HepG2 (cell line): ENCODE measurements around the gene SMO. TPM values are rescaled to one million over a fixed set of nuclear protein-coding genes. Genes with fewer than 3 reads are reported as not detected.

Source experiments
- ATAC-seq: fragments of 200-7000 bp; cut with Tn5 transposase; 3 replicates; pipeline ENCODE4 v1.9.1; 2020; ENCODE audit warnings: mild to moderate bottlenecking, moderate library complexity
- BruUV-seq: library from RNA; stranded (reverse); fragments of 400-500 nt; replicated peaks from 2 replicates; lab custom pipeline; 2021; lab: Mats Ljungman, UMichigan
- CTCF ChIA-PET: fragments of 300-600 bp; formaldehyde crosslinking; extraction: SDS; loops from one replicate; lab custom pipeline; 2021; ENCODE audit warnings: low total read pairs, inconsistent platforms, low intra/inter-chr PET ratio; lab: Yijun Ruan, JAX
- POLR2A ChIA-PET: fragments of 350-600 bp; sonication (Branson Sonifier 250); formaldehyde crosslinking; loops from one replicate; lab custom pipeline; 2020; ENCODE audit warnings: antibody characterized with exemption, inconsistent platforms; lab: Yijun Ruan, JAX
- DNase-seq: peaks from one replicate; pipeline ENCODE4 v3.0.0-alpha.2; 2015; ENCODE audit warnings: low spot score
- FAIRE-seq: peaks from 3 replicates; lab custom pipeline; 2011; peaks lifted over from hg19 to GRCh38; lab: Jason Lieb, UNC
- H2AFZ ChIP-seq: one replicate; pipeline ENCODE4 v1.6.1; 2011; ENCODE audit warnings: low read length, inconsistent platforms
- H3K27ac ChIP-seq: fragments of 300-600 bp; 3 replicates; pipeline ENCODE4 v1.8.0; 2011; ENCODE audit warnings: mixed run types, mild to moderate bottlenecking, mixed read lengths, low read length, inconsistent platforms; ENCODE audit not compliant: insufficient read depth; ENCODE audit errors: extremely low read length
- H3K27me3 ChIP-seq, 2 experiments: fragments of 200-600 bp in 1 of 2; 2 replicates in 1 of 2; 3 replicates in 1 of 2; pipeline versions ENCODE4 v1.6.0 to v1.8.0; 2011; ENCODE audit warnings: low read length in 2 of 2, mild to moderate bottlenecking in 2 of 2, moderate library complexity in 2 of 2, inconsistent platforms in 1 of 2; ENCODE audit not compliant: insufficient read depth in 2 of 2, control insufficient read depth in 1 of 2
- H3K36me3 ChIP-seq, 2 experiments: fragments of 200-600 bp in 1 of 2; replicated peaks in 1 of 2; 2 replicates in 1 of 2; 3 replicates in 1 of 2; pipeline versions ENCODE4 v1.5.1 to v1.8.0; 2011; ENCODE audit warnings: low read length in 2 of 2, inconsistent platforms in 1 of 2; ENCODE audit not compliant: insufficient read depth in 2 of 2, control insufficient read depth in 1 of 2
- H3K4me1 ChIP-seq: 2 replicates; pipeline ENCODE4 v1.5.1; 2012; ENCODE audit warnings: low read length, inconsistent platforms; ENCODE audit not compliant: insufficient read depth
- H3K4me2 ChIP-seq: 2 replicates; pipeline ENCODE4 v1.6.0; 2011; ENCODE audit warnings: low read depth, low read length, inconsistent platforms
- H3K4me3 ChIP-seq, 3 experiments: fragments of 200-600 bp in 1 of 3; sonication (generic), shearing (Covaris generic) in 1 of 3; replicated peaks in 1 of 3; 2 replicates each; pipeline ENCODE4 v1.5.1; 2011 to 2016; ENCODE audit warnings: low read length in 3 of 3, inconsistent platforms in 2 of 3, low read depth in 2 of 3, mild to moderate bottlenecking in 2 of 3, control low read depth in 1 of 3, mixed read lengths in 1 of 3; ENCODE audit not compliant: insufficient read depth in 1 of 3
- H3K79me2 ChIP-seq: one replicate; pipeline ENCODE4 v1.6.1; 2011; ENCODE audit warnings: low read length, inconsistent platforms; ENCODE audit not compliant: insufficient read depth
- H3K9ac ChIP-seq: 2 replicates; pipeline ENCODE4 v1.6.0; 2011; ENCODE audit warnings: mild to moderate bottlenecking, low read depth, low read length, inconsistent platforms; ENCODE audit not compliant: insufficient read depth
- H3K9me3 ChIP-seq: 2 replicates; pipeline ENCODE4 v1.5.1; 2012; ENCODE audit warnings: mild to moderate bottlenecking, low read length
- H4K20me1 ChIP-seq: 2 replicates; pipeline ENCODE4 v1.6.0; 2011; ENCODE audit warnings: inconsistent platforms, mild to moderate bottlenecking, low read length, moderate library complexity; ENCODE audit not compliant: insufficient read depth
- HDAC1 ChIP-seq: sonication (generic); formaldehyde crosslinking; IDR thresholded peaks from 2 replicates; pipeline ENCODE4 v1.5.1; 2020; ENCODE audit warnings: mild to moderate bottlenecking, missing genetic modification reagents
- IKZF1 ChIP-seq: fragments of 450-650 bp; IDR thresholded peaks from 2 replicates; pipeline ENCODE4 v1.7.1; 2016
- IRF2 ChIP-seq: IDR thresholded peaks from 2 replicates; pipeline ENCODE4 v1.6.1; 2018; ENCODE audit warnings: missing genetic modification reagents, missing compliant biosample characterization
- KLF6 ChIP-seq: IDR thresholded peaks from 2 replicates; pipeline ENCODE4 v1.8.0; 2016; ENCODE audit warnings: missing biosample characterization, missing genetic modification reagents
- NCOR1 ChIP-seq: fragments of 200-600 bp; sonication (generic); IDR thresholded peaks from 2 replicates; pipeline ENCODE4 v1.7.0; 2017; ENCODE audit warnings: antibody characterized with exemption, low read length, borderline replicate concordance
- PHF21A ChIP-seq: sonication (generic); formaldehyde crosslinking; IDR thresholded peaks from 2 replicates; pipeline ENCODE4 v1.5.0; 2020; ENCODE audit warnings: mild to moderate bottlenecking, missing genetic modification reagents
- PTBP1 ChIP-seq: fragments of 200-400 bp; formaldehyde crosslinking; IDR thresholded peaks from 2 replicates; pipeline ENCODE4 v1.6.1; 2018; ENCODE audit warnings: low read length, low read depth; ENCODE audit not compliant: poor library complexity, severe bottlenecking
- SAFB2 ChIP-seq: sonication (generic); formaldehyde crosslinking; IDR thresholded peaks from 2 replicates; pipeline ENCODE4 v1.5.1; 2020; ENCODE audit warnings: missing genetic modification reagents, low read depth, mild to moderate bottlenecking, borderline replicate concordance
- STAT6 ChIP-seq: sonication (generic); formaldehyde crosslinking; IDR thresholded peaks from 2 replicates; pipeline ENCODE4 v1.4.0; 2020; ENCODE audit warnings: missing genetic modification reagents, mild to moderate bottlenecking, borderline replicate concordance
- TCF7 ChIP-seq: sonication (generic); IDR thresholded peaks from 2 replicates; pipeline ENCODE4 v1.6.1; 2016; ENCODE audit warnings: antibody characterized with exemption, low read depth
- YEATS4 ChIP-seq: sonication (generic); formaldehyde crosslinking; IDR thresholded peaks from 2 replicates; pipeline ENCODE4 v1.4.0; 2020; ENCODE audit warnings: missing genetic modification reagents, borderline replicate concordance
- ZC3H13 ChIP-seq: sonication (generic); formaldehyde crosslinking; IDR thresholded peaks from 2 replicates; pipeline ENCODE4 v1.8.1; 2023; ENCODE audit warnings: mild to moderate bottlenecking, missing genetic modification reagents, moderate library complexity
- ZMYM4 ChIP-seq: sonication (generic); formaldehyde crosslinking; IDR thresholded peaks from 2 replicates; pipeline ENCODE4 v1.8.1; 2023; ENCODE audit warnings: mild to moderate bottlenecking, missing genetic modification reagents
- ZNF12 ChIP-seq: sonication (generic); formaldehyde crosslinking; IDR thresholded peaks from 2 replicates; pipeline ENCODE4 v1.5.0; 2020; ENCODE audit warnings: missing genetic modification reagents
- ZNF354B ChIP-seq: sonication (generic); formaldehyde crosslinking; IDR thresholded peaks from 2 replicates; pipeline ENCODE4 v1.8.0; 2022; ENCODE audit warnings: mild to moderate bottlenecking, missing genetic modification reagents
- ZNF639 ChIP-seq: conservative IDR thresholded peaks from 2 replicates; pipeline ENCODE4 v1.6.1; 2018; ENCODE audit warnings: missing genetic modification reagents
- ZNF781 ChIP-seq: sonication (generic); formaldehyde crosslinking; IDR thresholded peaks from 2 replicates; pipeline ENCODE4 v1.5.1; 2020; ENCODE audit warnings: borderline replicate concordance, mild to moderate bottlenecking, missing genetic modification reagents; ENCODE audit errors: not compliant biosample characterization
- ZNF792 ChIP-seq: IDR thresholded peaks from 2 replicates; pipeline ENCODE4 v1.6.1; 2016
- ZNF883 ChIP-seq: sonication (generic); formaldehyde crosslinking; IDR thresholded peaks from 2 replicates; pipeline ENCODE4 v1.5.1; 2020; ENCODE audit warnings: mild to moderate bottlenecking, missing genetic modification reagents; ENCODE audit errors: not compliant biosample characterization
- WGBS: methylation state at CpG from one replicate; pipeline ENCODE4 v1.1.6; 2017; ENCODE audit warnings: low lambda C conversion rate; 5-methylcytosine and 5-hydroxymethylcytosine counted together
- in situ Hi-C: cut with HindIII; loops from 2 replicates; pipeline ENCODE4 v1.10.0; 2017; ENCODE audit warnings: low pct_unique_long_range_greater_than_20kb; ENCODE audit not compliant: extremely low pct_ligation_motif_present
- intact Hi-C: fragments of 100-400 bp; cut with micrococcal nuclease; formaldehyde crosslinking; loops from one replicate; pipeline ENCODE4 v1.10.0; 2022; ENCODE audit not compliant: unreplicated experiment
- polyA plus RNA-seq, 8 experiments: library from polyadenylated mRNA; depleted of rRNA in 3 of 8; stranded (reverse) in 7 of 8; unstranded in 1 of 8; fragments of >200 nt; fragmentation: Illumina TruSeq in 4 of 8; extraction: Trizol in 4 of 8; gene quantifications; 2 replicates each; pipeline versions ENCODE4 v1.2.1 to v1.2.3, GENCODE V29; 2011 to 2016; ENCODE audit warnings: low read depth in 4 of 8, missing spikeins in 1 of 8, mixed read lengths in 1 of 8; ENCODE audit not compliant: insufficient read depth in 1 of 8
- total RNA-seq, 5 experiments: library from RNA; depleted of rRNA; stranded (reverse); fragments of >200 nt; fragmentation: Illumina TruSeq; extraction: Trizol; gene quantifications; 2 replicates each; pipeline ENCODE4 v1.2.3, GENCODE V29; 2016; ENCODE audit warnings: low read depth in 1 of 5
- TF ChIP-seq, protein P1 (sequence below): sonication (generic); formaldehyde crosslinking; IDR thresholded peaks from 2 replicates; pipeline ENCODE4 v1.5.1; 2020; ENCODE audit warnings: missing genetic modification reagents, mild to moderate bottlenecking, borderline replicate concordance

SMO gene
- total and polyA plus RNA-seq, 2 of the 13 experiments (the other 11 are each of a cell fraction or from before 2014, with no cell fraction given): 23.8 to 32.3 TPM

- no peak for TF ChIP-seq STAT6
- no peak for TF ChIP-seq TCF7
- no peak for TF ChIP-seq ZMYM4
Observed at GRCh38 chr7:129168231-129169021, 20.0 kb upstream of the SMO start (continued).

GRCh38 chr7:129169171-129169671 is 19.2 kb upstream of the SMO start:
- H3K4me1 ChIP-seq: no peaks in the 10 kb centered on the region
- POLR2A ChIA-PET: no interaction called here
- H3K79me2 ChIP-seq: no peaks in the 10 kb centered on the region
- no peak for FAIRE-seq
- no peaks in the 10 kb centered on the region for H3K27me3 ChIP-seq
- H3K9me3 ChIP-seq: no peaks in the 10 kb centered on the region
- 97% methylated on average over 29 of the region's 47 CpGs for WGBS
- H2AFZ ChIP-seq: no peak overlapping the region
- no peak overlapping the region for H3K4me3 ChIP-seq
- no peak overlapping the region for H3K4me2 ChIP-seq
- DNase-seq: no peak
- ATAC-seq: no peak
- CTCF ChIA-PET: no interaction called here
- H3K9ac ChIP-seq: no peak overlapping the region
- in situ Hi-C loops: no loop called here
- no peak for TF ChIP-seq ZNF792 (CRISPR knock-in tag)
- TF ChIP-seq IRF2 (CRISPR knock-in tag): no peak
- no peak for TF ChIP-seq YEATS4 (CRISPR knock-in tag)
- no peak for TF ChIP-seq ZC3H13 (CRISPR knock-in tag)
- TF ChIP-seq, protein P1, sequence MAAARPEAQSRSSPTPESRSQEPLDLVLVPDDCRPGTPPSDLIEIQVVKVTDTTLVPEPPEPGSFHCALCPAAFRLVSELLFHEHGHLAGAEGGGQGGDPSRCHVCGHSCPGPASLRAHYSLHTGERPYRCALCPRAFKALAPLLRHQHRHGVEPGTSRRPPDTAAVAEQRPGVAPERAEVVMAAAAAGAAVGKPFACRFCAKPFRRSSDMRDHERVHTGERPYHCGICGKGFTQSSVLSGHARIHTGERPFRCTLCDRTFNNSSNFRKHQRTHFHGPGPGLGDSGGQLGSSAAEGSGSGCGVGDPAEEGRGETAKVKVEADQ: no peak
- TF ChIP-seq HDAC1 (CRISPR knock-in tag): no peak
- TF ChIP-seq KLF6 (CRISPR knock-in tag): no peak
- TF ChIP-seq SAFB2 (CRISPR knock-in tag): no peak
- no peak for TF ChIP-seq ZNF354B (CRISPR knock-in tag)
- no peak for TF ChIP-seq ZNF781 (CRISPR knock-in tag)
- TF ChIP-seq IKZF1: no peak
- no peak for TF ChIP-seq PTBP1
- no peak for TF ChIP-seq PHF21A (CRISPR knock-in tag)
- no peak for TF ChIP-seq NCOR1
- no peak for TF ChIP-seq ZNF883 (CRISPR knock-in tag)
- TF ChIP-seq ZNF12 (CRISPR knock-in tag): no peak
- TF ChIP-seq ZNF639 (CRISPR knock-in tag): no peak
- TF ChIP-seq, all 625 proteins: peak for 0
- no peak overlapping the region for H3K27ac ChIP-seq
- intact Hi-C loops: no loop called here
- no TSS peak for BruUV-seq
- H3K36me3 ChIP-seq: no peaks in the 10 kb centered on the region; a peak in 1 of 5 replicates
- no peaks in the 10 kb centered on the region for H4K20me1 ChIP-seq
